A549 (cell line): ENCODE results near the gene RPL18. TPM values are rescaled to one million over a fixed set of nuclear protein-coding genes. Genes with fewer than 3 reads are reported as not detected.

ENCODE experiments used
- ATAC-seq, 2 experiments: fragments of 200-7000 bp in 1 of 2; fragments of >200 bp in 1 of 2; cut with Nextera tagmentation in 1 of 2; cut with Tn5 transposase in 1 of 2; 3 replicates each; pipeline versions ENCODE4 v1.8.0 to v1.9.1; 2018 to 2020; ENCODE audit warnings: mild to moderate bottlenecking in 1 of 2, moderate library complexity in 1 of 2
- CTCF ChIA-PET: fragments of 300-600 bp; sonication (Branson Sonifier 250); formaldehyde crosslinking; extraction: SDS; loops from one replicate; lab custom pipeline; 2021; ENCODE audit warnings: antibody characterized with exemption, inconsistent platforms; lab: Yijun Ruan, JAX
- POLR2A ChIA-PET: fragments of 350-600 bp; formaldehyde crosslinking; extraction: SDS; loops from one replicate; lab custom pipeline; 2021; ENCODE audit warnings: antibody characterized with exemption, inconsistent platforms; lab: Yijun Ruan, JAX
- DNase-seq, 2 experiments: peaks; one replicate each; pipeline versions ENCODE4 v3.0.0 to v3.0.0-alpha.2; 2011 to 2016; ENCODE audit warnings: low read depth in 1 of 2, low spot score in 1 of 2
- FAIRE-seq: peaks from 2 replicates; lab custom pipeline; 2011; peaks lifted over from hg19 to GRCh38; lab: Jason Lieb, UNC
- H3K27ac ChIP-seq, 2 experiments: fragments of >200 bp; sonication (Bioruptor Twin); formaldehyde crosslinking; 3 replicates each; pipeline ENCODE4 v1.5.1; 2016 to 2017
- H3K4me1 ChIP-seq: fragments of >200 bp; sonication (Bioruptor Twin); formaldehyde crosslinking; 3 replicates; pipeline ENCODE4 v1.6.1; 2016
- H3K4me2 ChIP-seq: fragments of >200 bp; sonication (Bioruptor Twin); formaldehyde crosslinking; 3 replicates; pipeline ENCODE4 v1.6.1; 2016
- H3K4me3 ChIP-seq: fragments of >200 bp; sonication (Bioruptor Twin); formaldehyde crosslinking; 3 replicates; pipeline ENCODE4 v1.5.1; 2016
- H3K9me3 ChIP-seq: fragments of >200 bp; sonication (Bioruptor Twin); formaldehyde crosslinking; 3 replicates; pipeline ENCODE4 v1.6.1; 2016
- BHLHE40 ChIP-seq: IDR thresholded peaks from 2 replicates; pipeline ENCODE4 v1.6.1; 2012; ENCODE audit warnings: low read depth, low read length, inconsistent platforms
- CBX2 ChIP-seq: fragments of 200-600 bp; sonication (generic); IDR thresholded peaks from 2 replicates; pipeline ENCODE4 v1.6.1; 2016; ENCODE audit warnings: low read depth, mild to moderate bottlenecking, borderline replicate concordance
- EHF ChIP-seq: fragments of 250-450 bp; sonication (Bioruptor Pico); IDR thresholded peaks from 2 replicates; pipeline ENCODE4 v1.5.0; 2020; ENCODE audit warnings: mild to moderate bottlenecking
- EHMT2 ChIP-seq: fragments of 200-600 bp; sonication (generic); IDR thresholded peaks from 2 replicates; pipeline ENCODE4 v1.6.1; 2016; ENCODE audit warnings: antibody characterized with exemption, low read depth, mild to moderate bottlenecking, moderate library complexity
- HOXA7 ChIP-seq: fragments of 250-450 bp; sonication (Bioruptor Pico); IDR thresholded peaks from 2 replicates; pipeline ENCODE4 v1.5.0; 2020; ENCODE audit warnings: mild to moderate bottlenecking, moderate library complexity
- HOXB13 ChIP-seq: fragments of 250-450 bp; sonication (Bioruptor Pico); IDR thresholded peaks from 2 replicates; pipeline ENCODE4 v1.5.0; 2020; ENCODE audit warnings: low read depth, mild to moderate bottlenecking, moderate library complexity
- MAFK ChIP-seq: fragments of 450-650 bp; IDR thresholded peaks from 2 replicates; pipeline ENCODE4 v1.6.1; 2014; ENCODE audit not compliant: partially characterized antibody
- NFE2L2 ChIP-seq: fragments of 150-350 bp; conservative IDR thresholded peaks from 2 replicates; pipeline ENCODE4 v1.6.1; 2014; ENCODE audit warnings: low read length
- NPAS2 ChIP-seq: fragments of 250-450 bp; sonication (Bioruptor Pico); IDR thresholded peaks from 2 replicates; pipeline ENCODE4 v1.8.0; 2022; ENCODE audit warnings: mild to moderate bottlenecking, moderate library complexity, borderline replicate concordance
- NR3C1 ChIP-seq: fragments of >200 bp; sonication (Bioruptor Twin); formaldehyde crosslinking; IDR thresholded peaks from 3 replicates; pipeline ENCODE4 v1.6.1; 2017
- PHF8 ChIP-seq: fragments of 200-600 bp; sonication (generic); IDR thresholded peaks from 2 replicates; pipeline ENCODE4 v1.6.1; 2016; ENCODE audit warnings: low read depth, mild to moderate bottlenecking, antibody characterized with exemption, moderate library complexity, borderline replicate concordance
- POLR2A ChIP-seq: IDR thresholded peaks from 2 replicates; pipeline ENCODE4 v1.6.1; 2012; ENCODE audit warnings: mild to moderate bottlenecking, low read length
- RAD21 ChIP-seq, 2 experiments: fragments of >200 bp in 1 of 2; sonication (Bioruptor Twin) in 1 of 2; formaldehyde crosslinking in 1 of 2; IDR thresholded peaks in 1 of 2; conservative IDR thresholded peaks in 1 of 2; 2 replicates in 1 of 2; 3 replicates in 1 of 2; pipeline ENCODE4 v1.6.1; 2012 to 2018; ENCODE audit warnings: inconsistent platforms in 1 of 2
- RFX5 ChIP-seq: fragments of 450-650 bp; IDR thresholded peaks from 2 replicates; pipeline ENCODE4 v1.7.1; 2014; ENCODE audit warnings: antibody characterized with exemption, mild to moderate bottlenecking, moderate library complexity
- RNF2 ChIP-seq: fragments of 200-600 bp; sonication (generic); IDR thresholded peaks from 2 replicates; pipeline ENCODE4 v1.6.1; 2016; ENCODE audit warnings: low read depth, mild to moderate bottlenecking, antibody characterized with exemption, moderate library complexity, borderline replicate concordance
- SMC3 ChIP-seq: fragments of >200 bp; sonication (Bioruptor Twin); formaldehyde crosslinking; IDR thresholded peaks from 3 replicates; pipeline ENCODE4 v1.6.1; 2018; ENCODE audit warnings: inconsistent platforms
- SREBF2 ChIP-seq: fragments of 450-650 bp; IDR thresholded peaks from 2 replicates; pipeline ENCODE4 v1.6.1; 2014; ENCODE audit warnings: mild to moderate bottlenecking, moderate library complexity
- TFCP2L1 ChIP-seq: fragments of 250-450 bp; sonication (Bioruptor Pico); IDR thresholded peaks from 2 replicates; pipeline ENCODE4 v1.5.0; 2021; ENCODE audit warnings: mild to moderate bottlenecking
- ZC3H11A ChIP-seq: fragments of 450-650 bp; IDR thresholded peaks from 2 replicates; pipeline ENCODE4 v1.6.1; 2014; ENCODE audit warnings: antibody characterized with exemption, mild to moderate bottlenecking
- WGBS: methylation state at CpG from one replicate; pipeline ENCODE4 v1.1.6; 2017; ENCODE audit errors: missing lambda C conversion rate; 5-methylcytosine and 5-hydroxymethylcytosine counted together
- polyA plus RNA-seq, 4 experiments: library from polyadenylated mRNA; depleted of rRNA in 3 of 4; stranded (reverse); fragments of >200 nt; fragmentation: RNase III in 1 of 4; extraction: RNeasy Plus Mini Kit Qiagen cat#74134 plus additional on column Dnase treatment in 1 of 4; gene quantifications; 2 replicates in 3 of 4; 3 replicates in 1 of 4; pipeline ENCODE4 v1.2.3, GENCODE V29; 2011 to 2017
- TF ChIP-seq, protein P1 (sequence below): fragments of 200-600 bp; sonication (generic); IDR thresholded peaks from 2 replicates; pipeline ENCODE4 v1.6.1; 2016; ENCODE audit warnings: antibody characterized with exemption, mild to moderate bottlenecking, moderate library complexity
- TF ChIP-seq, protein P2 (sequence below): fragments of 450-650 bp; IDR thresholded peaks from 2 replicates; pipeline ENCODE4 v1.6.1; 2014; ENCODE audit warnings: antibody characterized with exemption

Gene RPL18
- polyA plus RNA-seq, 2 of the 4 experiments (the other 2 are of a cell fraction) = 1,780 to 2,696 TPM

DNA sequence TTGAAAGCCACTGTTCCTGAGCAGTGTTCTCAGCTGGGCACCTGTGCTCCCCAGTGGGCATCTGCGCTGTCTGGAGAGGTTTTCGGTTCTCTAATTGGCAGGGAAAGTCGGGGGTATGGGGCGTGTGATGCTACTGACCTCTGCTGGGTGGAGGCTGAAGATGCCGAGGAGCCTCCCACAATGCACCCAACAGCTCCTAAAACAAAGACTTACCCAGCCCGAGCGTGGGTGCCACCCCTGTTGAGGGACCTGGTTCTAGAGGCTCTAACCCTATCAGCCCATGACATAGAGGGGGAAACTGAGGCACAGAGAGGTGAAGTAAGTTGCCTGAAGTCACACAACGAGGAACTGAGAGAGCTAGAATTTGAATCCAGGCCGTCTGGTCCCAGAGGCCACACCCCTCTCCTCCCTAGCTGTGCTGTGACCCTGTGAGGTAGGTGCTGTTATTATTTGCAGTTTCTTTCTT, 10.1 kb downstream of the RPL18 start (continued):
- TF ChIP-seq, protein P1, sequence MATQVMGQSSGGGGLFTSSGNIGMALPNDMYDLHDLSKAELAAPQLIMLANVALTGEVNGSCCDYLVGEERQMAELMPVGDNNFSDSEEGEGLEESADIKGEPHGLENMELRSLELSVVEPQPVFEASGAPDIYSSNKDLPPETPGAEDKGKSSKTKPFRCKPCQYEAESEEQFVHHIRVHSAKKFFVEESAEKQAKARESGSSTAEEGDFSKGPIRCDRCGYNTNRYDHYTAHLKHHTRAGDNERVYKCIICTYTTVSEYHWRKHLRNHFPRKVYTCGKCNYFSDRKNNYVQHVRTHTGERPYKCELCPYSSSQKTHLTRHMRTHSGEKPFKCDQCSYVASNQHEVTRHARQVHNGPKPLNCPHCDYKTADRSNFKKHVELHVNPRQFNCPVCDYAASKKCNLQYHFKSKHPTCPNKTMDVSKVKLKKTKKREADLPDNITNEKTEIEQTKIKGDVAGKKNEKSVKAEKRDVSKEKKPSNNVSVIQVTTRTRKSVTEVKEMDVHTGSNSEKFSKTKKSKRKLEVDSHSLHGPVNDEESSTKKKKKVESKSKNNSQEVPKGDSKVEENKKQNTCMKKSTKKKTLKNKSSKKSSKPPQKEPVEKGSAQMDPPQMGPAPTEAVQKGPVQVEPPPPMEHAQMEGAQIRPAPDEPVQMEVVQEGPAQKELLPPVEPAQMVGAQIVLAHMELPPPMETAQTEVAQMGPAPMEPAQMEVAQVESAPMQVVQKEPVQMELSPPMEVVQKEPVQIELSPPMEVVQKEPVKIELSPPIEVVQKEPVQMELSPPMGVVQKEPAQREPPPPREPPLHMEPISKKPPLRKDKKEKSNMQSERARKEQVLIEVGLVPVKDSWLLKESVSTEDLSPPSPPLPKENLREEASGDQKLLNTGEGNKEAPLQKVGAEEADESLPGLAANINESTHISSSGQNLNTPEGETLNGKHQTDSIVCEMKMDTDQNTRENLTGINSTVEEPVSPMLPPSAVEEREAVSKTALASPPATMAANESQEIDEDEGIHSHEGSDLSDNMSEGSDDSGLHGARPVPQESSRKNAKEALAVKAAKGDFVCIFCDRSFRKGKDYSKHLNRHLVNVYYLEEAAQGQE = no peak
- TF ChIP-seq NFE2L2 = no peak
- TF ChIP-seq SMC3 = peak; percentile 83
- TF ChIP-seq POLR2A = no peak
- no peak for TF ChIP-seq CBX2
- TF ChIP-seq SREBF2 = no peak
- no peak for TF ChIP-seq MAFK
- 0 out of 2 replicates have a peak, but pooled peaks have one; percentile 7 for TF ChIP-seq BHLHE40
- TF ChIP-seq, all 56 proteins: peak for 4

DNA sequence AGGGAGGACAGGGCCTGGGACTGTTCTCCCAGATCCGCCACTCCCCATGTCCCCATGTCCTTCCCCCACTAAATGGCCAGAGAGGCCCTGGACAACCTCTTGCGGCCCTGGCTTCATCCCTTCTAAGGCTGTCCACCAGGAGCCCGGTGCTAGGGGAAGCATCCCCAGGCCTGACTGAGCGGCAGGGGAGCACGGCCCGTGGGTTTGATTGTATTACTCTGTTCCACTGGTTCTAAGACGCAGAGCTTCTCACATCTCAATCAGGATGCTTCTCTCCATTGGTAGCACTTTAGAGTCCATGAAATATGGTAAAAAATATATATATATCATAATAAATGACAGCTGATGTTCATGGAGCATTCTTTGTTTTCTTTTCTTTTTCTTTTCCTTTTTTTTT, 11.6 kb downstream of the RPL18 start:
- 82% methylated on average over 6 of the region's 7 CpGs for WGBS
- POLR2A ChIA-PET = interaction anchor here (4.0 kb wide), 1 partner anchor 11 kb away, joined by 70 read pairs; the partner anchor contains the start of genes RPL18 and SPHK2
- Histone ChIP-seq H3K27ac (peak overlapping the region in 1 of 2 experiments; percentile 24; a peak in 1 of 6 replicates), H3K4me2 (no peak overlapping the region), H3K4me3 (no peak overlapping the region), H3K9me3 (no peaks in the 10 kb centered on the region), H3K4me1 (peaks cover 11% of the 10 kb centered on the region)
- TF ChIP-seq POLR2A (no peak), RNF2 (no peak)
- TF ChIP-seq, protein P2, sequence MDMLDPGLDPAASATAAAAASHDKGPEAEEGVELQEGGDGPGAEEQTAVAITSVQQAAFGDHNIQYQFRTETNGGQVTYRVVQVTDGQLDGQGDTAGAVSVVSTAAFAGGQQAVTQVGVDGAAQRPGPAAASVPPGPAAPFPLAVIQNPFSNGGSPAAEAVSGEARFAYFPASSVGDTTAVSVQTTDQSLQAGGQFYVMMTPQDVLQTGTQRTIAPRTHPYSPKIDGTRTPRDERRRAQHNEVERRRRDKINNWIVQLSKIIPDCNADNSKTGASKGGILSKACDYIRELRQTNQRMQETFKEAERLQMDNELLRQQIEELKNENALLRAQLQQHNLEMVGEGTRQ = no peak
- CTCF ChIA-PET = interaction anchor here (1.1 to 18.9 kb wide), 14 partner anchors 7 to 288 kb away, joined by 3 to 396 read pairs (median 18); partner anchors contain the start of genes KDELR1, RPL18 and SPHK2
- DNase-seq (no peak), ATAC-seq (no peak), FAIRE-seq (no peak)

DNA sequence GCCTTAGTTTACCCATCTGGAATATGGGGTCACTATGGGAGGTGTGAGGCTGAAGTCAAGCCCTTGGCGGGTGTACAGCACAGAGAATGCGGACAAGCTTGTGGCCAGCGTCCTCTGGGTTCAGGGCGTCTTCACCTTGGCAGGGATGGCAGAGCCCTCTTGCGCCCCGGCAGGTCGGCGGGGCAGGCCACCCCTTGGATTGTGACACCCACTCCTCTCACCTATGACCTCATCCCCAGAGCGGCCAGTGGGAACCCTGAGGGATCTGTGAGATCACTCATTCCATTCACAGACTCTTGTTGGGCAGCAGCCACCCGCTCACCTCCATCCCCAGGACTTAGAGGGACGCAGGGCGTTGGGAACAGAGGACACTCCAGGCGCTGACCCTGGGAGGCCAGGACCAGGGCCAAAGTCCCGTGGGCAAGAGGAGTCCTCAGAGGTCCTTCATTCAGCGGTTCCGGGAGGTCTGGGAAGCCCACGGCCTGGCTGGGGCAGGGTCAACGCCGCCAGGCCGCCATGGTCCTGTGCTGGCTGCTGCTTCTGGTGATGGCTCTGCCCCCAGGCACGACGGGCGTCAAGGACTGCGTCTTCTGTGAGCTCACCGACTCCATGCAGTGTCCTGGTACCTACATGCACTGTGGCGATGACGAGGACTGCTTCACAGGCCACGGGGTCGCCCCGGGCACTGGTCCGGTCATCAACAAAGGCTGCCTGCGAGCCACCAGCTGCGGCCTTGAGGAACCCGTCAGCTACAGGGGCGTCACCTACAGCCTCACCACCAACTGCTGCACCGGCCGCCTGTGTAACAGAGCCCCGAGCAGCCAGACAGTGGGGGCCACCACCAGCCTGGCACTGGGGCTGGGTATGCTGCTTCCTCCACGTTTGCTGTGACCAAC, 12.3 kb downstream of the RPL18 start, which contains the start of gene SPACA4:
SPACA4 (plus strand) TSS at position 280 of the 896 bp plus-strand sequence; CDS start at position 517, 237 bp downstream.
- WGBS = 91% methylated on average over 33 of the region's 39 CpGs
- Histone ChIP-seq H3K4me3 (no peak within 1 kb of the TSS), H3K4me1 (peaks cover 18% of the 10 kb centered on the region), H3K9me3 (no peaks in the 10 kb centered on the region), H3K4me2 (no peak within 1 kb of the TSS), H3K27ac (peak within 1 kb of the TSS in 1 of 2 experiments; percentile 24; a peak in 1 of 6 replicates)
- ChIA-PET CTCF (interaction anchor here (1.0 to 18.9 kb wide), 7 partner anchors 12 to 287 kb away, joined by 3 to 396 read pairs (median 55); partner anchors contain the start of genes KDELR1, RPL18 and SPHK2), POLR2A (interaction anchor here (2.4 kb wide), 1 partner anchor 12 kb away, joined by 10 read pairs; the partner anchor contains the start of genes RPL18 and SPHK2)
- ATAC-seq (no peak), DNase-seq (no peak), FAIRE-seq (no peak)
- no peak for TF ChIP-seq PHF8
- TF ChIP-seq ZC3H11A = no peak
- no peak for TF ChIP-seq HOXA7 (CRISPR knock-in tag)
- TF ChIP-seq, protein P2 = no peak
- no peak for TF ChIP-seq RAD21 (conservative IDR thresholded peaks at IDR 0.05 in 1 of 2, IDR thresholded peaks at IDR 0.05 in 1 of 2)
- TF ChIP-seq EHF = no peak
- TF ChIP-seq, protein P1 = no peak
- no peak for TF ChIP-seq HOXB13 (CRISPR knock-in tag)
- TF ChIP-seq NR3C1 = no peak
- TF ChIP-seq TFCP2L1 (CRISPR knock-in tag) = no peak
- TF ChIP-seq EHMT2 = no peak
- TF ChIP-seq NPAS2 (CRISPR knock-in tag) = no peak
- no peak for TF ChIP-seq RFX5
